GM19023 (cell line): ENCODE results near the gene MESP1.

ENCODE experiments used
- ATAC-seq: cut with Tn5 transposase; IDR thresholded peaks from one replicate; pipeline ENCODE4 v1.9.1; 2021; ENCODE audit warnings: mild to moderate bottlenecking, moderate library complexity; ENCODE audit not compliant: unreplicated experiment

The MESP1 gene

DNA sequence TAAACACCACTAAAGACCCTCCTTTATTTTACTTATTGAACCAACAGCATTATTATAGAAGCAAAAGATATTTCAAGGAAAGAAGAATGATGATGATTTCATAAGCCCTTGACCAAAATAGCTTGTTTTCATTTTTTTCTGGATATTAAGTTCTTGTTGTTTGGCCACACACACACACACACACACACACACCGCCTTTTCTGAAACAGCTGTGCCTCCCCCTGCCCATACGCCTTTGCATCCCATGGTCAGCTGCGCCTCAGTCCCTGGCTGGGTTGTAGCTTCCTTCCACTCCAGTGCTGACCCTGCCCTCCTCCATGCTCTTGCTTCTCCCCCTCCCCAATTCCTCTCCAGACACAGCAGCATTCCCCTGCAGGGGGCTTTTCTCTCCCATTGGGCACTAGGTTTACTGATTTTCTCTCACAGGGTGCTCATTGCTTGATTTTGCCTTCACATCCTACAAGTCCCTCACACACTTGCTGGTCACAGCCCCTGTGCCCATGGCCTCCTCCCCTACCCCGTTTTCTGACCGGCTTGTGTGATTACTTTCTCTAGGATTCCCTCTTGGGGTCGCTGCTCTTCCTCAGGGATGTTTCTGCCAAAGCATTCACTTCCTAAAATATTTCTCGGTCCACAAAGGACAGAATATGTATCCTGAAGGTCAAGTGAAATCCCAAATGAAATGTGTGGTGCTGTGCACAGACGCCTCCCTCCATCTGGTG is 18.4 kb downstream of the MESP1 start:
- ATAC-seq, result no peak

DNA sequence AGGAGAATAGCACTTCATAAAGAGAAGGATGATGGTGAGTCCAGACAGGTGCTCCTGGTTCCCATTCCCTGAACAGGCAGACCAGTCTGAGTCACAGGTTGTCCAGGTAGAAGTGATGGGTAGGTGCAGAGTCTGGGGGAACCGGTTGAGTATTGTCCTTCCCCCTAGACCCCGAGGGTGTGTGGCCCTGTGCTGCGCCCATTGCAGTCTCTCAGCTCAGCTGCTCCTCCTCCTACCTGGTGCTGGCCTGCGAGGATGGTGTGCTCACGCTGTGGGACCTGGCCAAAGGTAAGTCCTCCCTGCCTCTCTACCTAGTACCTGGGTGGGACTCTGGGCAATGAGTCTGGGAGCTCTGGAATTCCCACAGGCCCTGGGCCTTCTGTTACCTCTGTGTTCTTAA is 19.8 kb downstream of the MESP1 start:
- no peak for ATAC-seq

GRCh38 chr15:89728254-89728653 is 22.8 kb downstream of the MESP1 start:
- no peak for ATAC-seq

DNA sequence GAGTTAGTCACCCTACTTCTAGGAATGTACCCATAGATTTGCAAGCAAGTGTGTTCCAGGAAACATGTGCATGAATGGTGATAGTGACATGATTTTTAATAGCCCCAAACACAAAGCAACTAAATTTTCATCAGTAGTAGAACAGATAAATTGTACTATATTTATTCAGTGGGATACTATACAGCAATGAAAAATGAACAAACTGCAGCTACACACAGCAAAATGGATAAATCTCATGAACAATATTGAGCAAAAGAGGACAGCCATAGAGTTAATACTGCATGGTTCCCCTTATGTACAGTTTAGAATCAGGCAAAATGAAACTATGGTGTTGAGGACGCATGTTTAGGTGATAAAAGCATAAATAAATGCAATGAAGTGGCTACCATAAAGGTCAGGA is 26.0 kb downstream of the MESP1 start:
- no peak for ATAC-seq

DNA sequence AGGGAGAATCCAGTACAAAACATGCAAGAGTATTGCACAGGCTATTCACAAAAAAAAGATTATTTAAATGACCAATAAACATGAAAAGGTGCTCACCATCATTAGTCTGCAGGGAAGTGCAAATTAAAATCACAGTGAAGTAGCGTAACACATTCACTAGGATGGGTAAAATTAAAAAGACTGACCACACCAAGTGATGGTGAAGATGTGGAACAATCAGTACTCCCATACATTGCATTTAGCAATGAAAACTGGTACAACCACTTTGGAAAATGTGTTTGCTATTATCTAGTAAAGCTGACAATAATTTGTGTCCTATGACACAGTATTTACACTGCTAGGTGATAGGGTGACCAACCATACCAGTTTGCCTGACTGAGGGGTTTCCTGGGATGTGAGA is 26.4 kb downstream of the MESP1 start:
- ATAC-seq, result no peak

DNA sequence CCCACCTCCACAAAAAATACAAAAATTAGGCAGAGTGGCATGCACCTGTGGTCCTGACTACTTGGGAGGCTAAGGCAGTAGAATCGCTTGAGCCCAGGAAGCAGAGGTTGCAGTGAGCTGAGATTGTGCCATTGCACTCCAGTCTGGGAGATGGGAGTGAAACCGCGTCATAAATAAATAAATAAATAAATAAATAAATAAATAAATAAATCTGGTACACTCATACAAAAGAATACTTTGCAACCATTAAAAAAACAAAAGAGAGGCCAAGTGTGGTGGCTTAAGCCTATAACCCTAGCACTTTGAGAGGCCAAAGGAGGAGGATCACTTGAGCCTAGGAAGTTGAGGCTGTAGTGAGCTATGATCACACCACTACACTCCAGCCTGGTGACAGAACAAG is 28.0 kb downstream of the MESP1 start:
- ATAC-seq, result no peak

- ATAC-seq, result no peak
Observed at GRCh38 chr15:89714775-89715174, 36.3 kb downstream of the MESP1 start.

DNA sequence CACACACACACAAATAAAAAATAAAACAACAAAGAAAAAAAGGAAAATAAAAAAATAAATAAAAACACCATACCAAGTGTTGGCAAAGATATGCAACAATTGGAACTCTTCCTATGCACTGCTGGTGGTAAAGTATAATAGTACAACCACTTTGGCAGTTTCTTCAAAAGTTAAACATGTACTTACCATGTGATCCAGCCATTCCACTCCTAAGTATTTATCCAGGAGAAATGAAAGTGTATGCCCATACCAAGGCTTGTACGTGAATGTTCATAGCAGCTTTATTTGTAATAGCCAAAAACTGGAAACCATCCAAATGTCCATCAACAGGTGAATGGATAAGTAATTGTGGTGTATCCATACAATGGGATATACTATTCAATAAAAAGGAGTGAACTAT is 43.5 kb downstream of the MESP1 start:
- ATAC-seq, result no peak

GRCh38 chr15:89704411-89704810 is 46.6 kb downstream of the MESP1 start:
- no peak for ATAC-seq
